HFFc6 (cell line): Measurements from ENCODE around the gene ZNF792. TPM values are rescaled to one million over a fixed set of nuclear protein-coding genes. Genes with fewer than 3 reads are reported as not detected.

Experiments
- DNase-seq: peaks from one replicate; pipeline ENCODE4 v3.0.0-alpha.2; 2018
- H3K27ac Mint-ChIP-seq: 2 replicates; pipeline ENCODE4 v1.8.0; 2020; ENCODE audit warnings: mild to moderate bottlenecking, mixed read lengths
- H3K27me3 Mint-ChIP-seq: 2 replicates; pipeline ENCODE4 v1.8.0; 2021; ENCODE audit warnings: mild to moderate bottlenecking, moderate library complexity, mixed read lengths; ENCODE audit not compliant: insufficient read depth
- H3K36me3 Mint-ChIP-seq: 2 replicates; pipeline ENCODE4 v1.8.0; 2021; ENCODE audit warnings: low read depth, mixed read lengths
- H3K4me1 Mint-ChIP-seq: 2 replicates; pipeline ENCODE4 v1.8.0; 2020; ENCODE audit warnings: low read depth, mixed read lengths
- H3K4me3 Mint-ChIP-seq: 2 replicates; pipeline ENCODE4 v1.8.0; 2020; ENCODE audit warnings: mild to moderate bottlenecking, moderate library complexity, mixed read lengths
- H3K9me3 Mint-ChIP-seq: 2 replicates; pipeline ENCODE4 v1.8.0; 2020; ENCODE audit warnings: mild to moderate bottlenecking, mixed read lengths
- total RNA-seq, 6 experiments: library from RNA; stranded (reverse); fragmentation: NEBNext Ultra II Directional; extraction: Animal tissue kit (Norgen Biotek cat#: 25700); gene quantifications; 2 replicates in 1 of 6; 3 replicates in 5 of 6; pipeline ENCODE4 v1.2.3, GENCODE V29; 2021
- TF ChIP-seq, protein P1 (sequence below): fragments of 200-600 bp; sonication (generic); IDR thresholded peaks from 2 replicates; pipeline ENCODE4 v1.5.0; 2021; ENCODE audit warnings: antibody characterized with exemption, mild to moderate bottlenecking

The ZNF792 gene
- total RNA-seq, 6 experiments from 2014 or later: 2.7 to 3.2 (median 3.0) TPM

- no peak for DNase-seq
- Mint-ChIP-seq H3K9me3 (peaks cover 6% of the 10 kb centered on the region), H3K27ac (no peak overlapping the region), H3K4me1 (peaks cover 9% of the 10 kb centered on the region; the same call in 1 of the 2 replicates), H3K36me3 (no peaks in the 10 kb centered on the region), H3K27me3 (peaks cover 27% of the 10 kb centered on the region), H3K4me3 (no peak overlapping the region)
- TF ChIP-seq, protein P1, sequence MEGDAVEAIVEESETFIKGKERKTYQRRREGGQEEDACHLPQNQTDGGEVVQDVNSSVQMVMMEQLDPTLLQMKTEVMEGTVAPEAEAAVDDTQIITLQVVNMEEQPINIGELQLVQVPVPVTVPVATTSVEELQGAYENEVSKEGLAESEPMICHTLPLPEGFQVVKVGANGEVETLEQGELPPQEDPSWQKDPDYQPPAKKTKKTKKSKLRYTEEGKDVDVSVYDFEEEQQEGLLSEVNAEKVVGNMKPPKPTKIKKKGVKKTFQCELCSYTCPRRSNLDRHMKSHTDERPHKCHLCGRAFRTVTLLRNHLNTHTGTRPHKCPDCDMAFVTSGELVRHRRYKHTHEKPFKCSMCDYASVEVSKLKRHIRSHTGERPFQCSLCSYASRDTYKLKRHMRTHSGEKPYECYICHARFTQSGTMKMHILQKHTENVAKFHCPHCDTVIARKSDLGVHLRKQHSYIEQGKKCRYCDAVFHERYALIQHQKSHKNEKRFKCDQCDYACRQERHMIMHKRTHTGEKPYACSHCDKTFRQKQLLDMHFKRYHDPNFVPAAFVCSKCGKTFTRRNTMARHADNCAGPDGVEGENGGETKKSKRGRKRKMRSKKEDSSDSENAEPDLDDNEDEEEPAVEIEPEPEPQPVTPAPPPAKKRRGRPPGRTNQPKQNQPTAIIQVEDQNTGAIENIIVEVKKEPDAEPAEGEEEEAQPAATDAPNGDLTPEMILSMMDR: no peak
These were observed 18.2 kb upstream of the ZNF792 start for GRCh38 chr19:34982275-34982674.

DNA sequence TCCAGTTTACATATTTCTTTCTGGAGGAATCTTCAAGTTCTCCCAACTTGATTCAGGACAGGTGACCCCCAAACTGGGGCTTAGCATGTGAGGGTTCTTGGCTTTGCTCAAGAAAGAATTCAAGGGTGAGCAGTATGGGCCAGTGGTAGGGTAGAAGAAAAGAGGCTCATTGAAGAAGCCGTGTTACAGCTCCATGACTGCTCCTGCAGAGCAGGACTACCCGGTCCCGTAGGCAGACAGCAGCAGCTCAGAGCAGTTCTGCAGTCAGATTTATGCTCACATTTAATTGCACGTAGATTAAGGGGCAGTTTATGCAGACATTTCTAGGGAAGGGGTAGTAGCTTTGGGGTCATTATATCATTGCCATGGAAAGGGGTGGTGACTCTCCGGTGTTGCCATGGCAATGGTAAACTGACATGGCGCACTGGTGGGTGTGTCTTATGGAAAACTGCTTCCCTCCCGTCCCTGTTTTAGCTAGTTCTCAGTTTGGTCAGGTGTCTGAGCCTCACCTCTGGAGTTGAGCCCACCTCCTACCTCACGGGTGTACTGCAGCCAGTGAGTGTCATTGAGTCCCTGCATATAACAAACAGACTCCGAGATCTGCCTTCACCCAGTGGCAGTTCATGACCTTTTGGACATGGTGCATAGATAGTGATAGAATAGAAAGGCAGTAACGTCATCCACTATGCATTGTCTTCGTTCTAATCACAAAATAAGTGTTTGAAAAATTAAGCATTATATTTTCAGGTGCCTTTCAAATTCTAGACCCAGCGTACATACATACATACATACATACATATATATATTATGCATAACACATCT, 16.0 kb upstream of the ZNF792 start:
- no peak overlapping the region for H3K27ac Mint-ChIP-seq
- H3K4me3 Mint-ChIP-seq: no peak overlapping the region
- H3K4me1 Mint-ChIP-seq: peaks cover 2% of the 10 kb centered on the region
- H3K36me3 Mint-ChIP-seq: peaks cover 9% of the 10 kb centered on the region; the same call in 1 of the 2 replicates
- TF ChIP-seq, protein P1: no peak
- H3K9me3 Mint-ChIP-seq: peaks cover 14% of the 10 kb centered on the region
- no peak for DNase-seq
- H3K27me3 Mint-ChIP-seq: peaks cover 25% of the 10 kb centered on the region

DNA sequence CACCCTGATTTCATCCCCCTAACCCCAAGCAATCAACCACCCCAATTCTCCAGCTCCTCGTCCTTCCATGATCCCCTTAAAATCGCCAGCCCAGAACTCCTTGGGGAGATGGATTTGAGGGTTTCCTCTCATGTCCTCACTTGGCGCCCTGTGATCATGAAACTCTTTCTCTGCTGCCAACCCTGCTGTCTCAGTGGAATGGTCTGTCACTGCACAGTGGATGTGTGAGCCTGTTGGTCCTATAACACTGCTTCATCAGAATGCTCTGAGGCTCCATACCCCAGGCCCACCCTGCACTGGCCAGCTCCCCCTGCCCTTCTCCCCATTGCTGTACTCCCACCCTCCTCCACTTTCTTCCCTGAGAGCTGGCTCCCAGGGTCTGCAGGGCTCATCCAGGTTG, 12.6 kb upstream of the ZNF792 start:
- Mint-ChIP-seq H3K9me3 (peaks cover 13% of the 10 kb centered on the region), H3K27me3 (peaks cover 18% of the 10 kb centered on the region), H3K36me3 (peaks cover 9% of the 10 kb centered on the region; the same call in 1 of the 2 replicates), H3K27ac (no peak overlapping the region), H3K4me3 (no peak overlapping the region), H3K4me1 (peaks cover 14% of the 10 kb centered on the region)
- TF ChIP-seq, protein P1: no peak
- no peak for DNase-seq

DNA sequence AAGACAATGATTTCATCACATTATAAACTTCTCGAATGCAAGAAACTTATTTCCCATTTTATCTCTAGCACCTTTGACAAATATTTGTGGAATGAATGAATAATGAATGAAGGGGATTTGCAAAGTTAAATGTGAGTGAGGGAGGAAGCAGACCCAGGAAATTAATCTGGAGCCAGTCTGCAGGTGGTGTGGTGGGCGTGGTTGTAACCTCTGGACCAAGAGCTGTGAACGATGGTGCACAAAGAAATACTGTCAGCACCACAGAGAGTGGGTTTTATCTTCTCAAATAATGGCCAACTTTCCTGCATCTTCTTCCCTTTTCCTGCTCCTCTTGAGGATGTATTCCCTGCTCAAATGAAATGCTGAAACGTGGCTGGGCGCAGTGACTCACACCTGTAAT, 11.0 kb upstream of the ZNF792 start:
- no peak for DNase-seq
- TF ChIP-seq, protein P1: no peak
- Mint-ChIP-seq H3K27me3 (peaks cover 17% of the 10 kb centered on the region), H3K36me3 (peaks cover 9% of the 10 kb centered on the region; the same call in 1 of the 2 replicates), H3K9me3 (peaks cover 13% of the 10 kb centered on the region), H3K27ac (no peak overlapping the region), H3K4me3 (no peak overlapping the region), H3K4me1 (peaks cover 14% of the 10 kb centered on the region)

GRCh38 chr19:34974646-34975045, 10.6 kb upstream of the ZNF792 start:
- no peak for DNase-seq
- no peak overlapping the region for H3K27ac Mint-ChIP-seq
- TF ChIP-seq, protein P1: no peak
- H3K4me1 Mint-ChIP-seq: peaks cover 14% of the 10 kb centered on the region
- H3K4me3 Mint-ChIP-seq: no peak overlapping the region
- H3K9me3 Mint-ChIP-seq: peaks cover 17% of the 10 kb centered on the region
- H3K36me3 Mint-ChIP-seq: peaks cover 9% of the 10 kb centered on the region; the same call in 1 of the 2 replicates
- peaks cover 13% of the 10 kb centered on the region for H3K27me3 Mint-ChIP-seq
